GM18870 (cell line): ENCODE results near the gene PI4K2A.
A peak's percentile ranks its signal among the peaks of the same experiment; 100 is the strongest.
"Not testable (repeated sequence)": the region's sequence is repeated elsewhere in the genome, so short reads cannot be mapped to it uniquely, and the experiment has no call there.

Experiments
- ATAC-seq: cut with Tn5 transposase; IDR thresholded peaks from one replicate; pipeline ENCODE4 v1.9.1; 2021; ENCODE audit warnings: moderate library complexity; ENCODE audit not compliant: unreplicated experiment

The PI4K2A gene

GRCh38 chr10:97631098-97631497 lies 9.4 kb upstream of the PI4K2A start:
- ATAC-seq, result no peak

GRCh38 chr10:97632949-97633884 lies 7.3 kb upstream of the PI4K2A start, which contains the start of gene MORN4:
Gene MORN4 (minus strand): TSS chr10:97633500. CDS start chr10:97619653, 13,847 bp downstream.
- peak; percentile 92 for ATAC-seq

DNA sequence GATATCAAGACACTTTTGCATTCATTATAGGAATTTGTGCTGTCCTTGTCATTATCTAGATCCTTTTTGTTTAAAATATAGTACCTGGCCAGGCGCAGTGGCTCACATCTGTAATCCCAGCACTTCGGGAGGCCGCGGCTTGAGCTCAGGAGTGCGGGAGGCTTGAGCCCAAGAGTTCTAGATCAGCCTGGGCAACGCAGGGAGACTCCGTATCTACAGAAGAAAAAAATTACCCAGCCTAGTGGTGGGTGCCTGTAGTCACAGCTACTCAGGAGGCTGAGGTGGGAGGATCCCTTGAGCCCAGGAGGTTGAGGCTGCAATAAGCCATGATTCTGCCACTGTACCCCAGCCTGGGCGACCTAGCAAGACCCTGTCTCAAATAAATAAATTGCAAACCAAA lies 6.5 kb upstream of the PI4K2A start:
- ATAC-seq, result no peak

GRCh38 chr10:97635577-97635976 lies 4.9 kb upstream of the PI4K2A start:
- no peak for ATAC-seq

GRCh38 chr10:97639090-97639489 lies 1.4 kb upstream of the PI4K2A start:
- not testable (repeated sequence) for ATAC-seq

DNA sequence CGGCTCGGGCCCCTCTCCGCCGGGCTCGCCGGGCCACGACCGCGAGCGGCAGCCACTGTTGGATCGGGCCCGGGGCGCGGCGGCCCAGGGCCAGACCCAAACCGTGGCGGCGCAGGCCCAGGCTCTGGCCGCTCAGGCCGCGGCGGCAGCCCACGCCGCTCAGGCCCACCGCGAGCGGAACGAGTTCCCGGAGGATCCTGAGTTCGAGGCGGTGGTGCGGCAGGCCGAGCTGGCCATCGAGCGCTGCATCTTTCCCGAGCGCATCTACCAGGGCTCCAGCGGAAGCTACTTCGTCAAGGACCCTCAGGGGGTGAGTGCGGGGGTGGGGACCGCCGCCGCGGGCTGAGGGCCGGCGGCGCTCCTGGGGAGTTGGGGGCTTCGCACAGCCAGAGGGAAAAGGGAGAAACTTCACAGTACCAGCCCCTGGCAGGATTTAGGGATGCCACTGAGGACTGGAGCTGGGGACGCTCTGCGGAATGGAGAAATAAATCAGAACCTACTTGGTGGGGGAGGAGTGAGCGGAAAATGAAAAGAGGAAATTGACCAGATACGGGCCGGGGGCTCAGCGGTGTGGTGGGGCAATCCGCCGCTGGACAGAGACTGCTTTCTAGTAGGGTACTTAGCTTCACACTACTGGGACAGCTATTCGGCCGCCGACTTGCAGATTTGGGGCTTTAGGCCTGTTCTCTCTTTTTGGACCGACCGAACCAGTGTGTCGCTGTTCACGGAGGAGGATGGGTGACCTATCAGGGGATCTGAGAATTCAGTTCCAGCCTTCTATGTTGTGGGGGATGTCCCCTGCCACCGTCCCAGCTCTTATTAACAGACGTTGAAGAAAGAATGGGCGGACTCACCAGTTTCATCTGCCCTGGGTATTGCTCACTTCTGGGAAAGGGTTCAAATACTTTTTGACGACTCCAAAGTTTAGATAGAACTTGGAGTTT lies 669 bp downstream of the PI4K2A start:
- ATAC-seq, result peak; percentile 15

DNA sequence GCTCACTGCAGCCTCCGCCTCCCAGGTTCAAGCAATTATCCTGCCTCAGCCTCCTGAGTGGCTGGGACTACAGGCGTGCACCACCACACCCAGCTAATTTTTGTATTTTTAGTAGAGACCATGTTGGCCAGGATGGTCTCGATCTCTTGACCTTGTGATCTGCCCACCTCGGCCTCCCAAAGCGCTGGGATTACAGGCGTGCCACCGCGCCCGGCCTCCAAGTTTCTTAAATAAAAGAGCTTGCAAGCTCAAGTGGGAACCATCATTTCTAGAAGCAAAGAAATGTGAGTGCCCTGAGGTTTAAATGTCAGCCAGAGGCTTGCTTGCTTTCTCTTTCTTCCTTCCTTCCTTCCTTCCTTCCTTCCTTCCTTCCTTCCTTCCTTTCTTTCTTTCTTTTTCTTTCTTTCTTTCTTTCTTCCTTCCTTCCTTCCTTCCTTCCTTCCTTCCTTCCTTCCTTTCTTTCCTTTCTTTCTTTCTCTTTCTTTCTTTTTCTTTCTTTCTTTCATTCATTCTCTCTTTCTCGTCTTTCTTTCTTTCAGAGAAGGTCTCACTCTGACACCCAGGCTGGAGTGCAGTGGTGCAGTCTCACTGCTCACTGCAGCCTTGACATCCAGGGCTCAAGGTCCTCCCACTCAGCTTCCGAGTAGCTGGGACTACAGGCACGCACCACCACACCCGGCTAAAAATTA lies 2.1 kb downstream of the PI4K2A start:
- ATAC-seq, result not testable (repeated sequence)

DNA sequence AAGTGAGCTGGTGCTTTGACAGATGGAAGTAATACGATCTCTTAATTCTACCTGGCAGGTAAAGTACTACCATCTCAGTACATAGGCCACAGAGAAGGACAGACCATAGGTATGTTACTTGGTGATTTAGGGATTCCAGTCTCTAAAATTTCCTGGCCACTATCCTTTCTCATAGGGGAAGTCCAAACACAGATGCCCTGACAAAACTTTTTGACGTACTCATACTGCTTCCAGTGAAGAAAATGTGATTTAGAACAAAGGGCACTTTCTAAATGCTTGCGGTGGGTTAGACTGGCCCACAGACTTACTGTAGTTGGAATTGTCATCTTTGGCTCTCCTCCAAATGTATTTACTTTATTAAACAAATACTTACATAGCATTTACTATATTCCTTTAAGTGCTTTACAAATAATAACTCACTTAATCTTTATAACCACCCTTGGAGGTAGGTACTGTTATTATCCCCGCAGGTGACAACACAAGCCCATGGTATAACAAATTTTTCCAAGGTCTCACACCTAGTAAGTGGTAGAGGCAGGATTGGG lies 3.0 kb downstream of the PI4K2A start:
- no peak for ATAC-seq

GRCh38 chr10:97644936-97645335 lies 4.5 kb downstream of the PI4K2A start:
- ATAC-seq, result no peak

GRCh38 chr10:97647556-97647955 lies 7.1 kb downstream of the PI4K2A start:
- ATAC-seq, result no peak

GRCh38 chr10:97648562-97649404 lies 8.3 kb downstream of the PI4K2A start:
- ATAC-seq, result peak; percentile 83

DNA sequence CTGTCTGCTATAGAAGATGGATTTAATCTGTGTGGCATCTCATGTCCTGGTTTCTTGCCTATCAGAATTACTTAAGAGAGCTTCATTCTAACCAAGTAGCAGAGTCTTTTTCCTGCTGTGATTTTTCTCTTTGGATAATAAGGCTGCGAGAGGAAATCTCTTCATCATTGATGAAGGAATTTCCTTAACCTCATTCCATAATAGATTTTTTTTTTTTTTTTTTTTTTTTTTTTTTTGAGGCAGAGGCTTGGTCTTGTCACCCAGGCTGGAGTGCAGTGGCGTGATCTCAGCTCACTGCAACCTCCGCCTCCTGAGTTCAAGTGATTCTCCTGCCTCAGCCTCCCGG lies 8.9 kb downstream of the PI4K2A start:
- ATAC-seq, result not testable (repeated sequence)

- ATAC-seq, result no peak
These were observed 10.3 kb downstream of the PI4K2A start for GRCh38 chr10:97650726-97651125.

- no peak for ATAC-seq
These were observed 11.3 kb downstream of the PI4K2A start for GRCh38 chr10:97651773-97652172.

DNA sequence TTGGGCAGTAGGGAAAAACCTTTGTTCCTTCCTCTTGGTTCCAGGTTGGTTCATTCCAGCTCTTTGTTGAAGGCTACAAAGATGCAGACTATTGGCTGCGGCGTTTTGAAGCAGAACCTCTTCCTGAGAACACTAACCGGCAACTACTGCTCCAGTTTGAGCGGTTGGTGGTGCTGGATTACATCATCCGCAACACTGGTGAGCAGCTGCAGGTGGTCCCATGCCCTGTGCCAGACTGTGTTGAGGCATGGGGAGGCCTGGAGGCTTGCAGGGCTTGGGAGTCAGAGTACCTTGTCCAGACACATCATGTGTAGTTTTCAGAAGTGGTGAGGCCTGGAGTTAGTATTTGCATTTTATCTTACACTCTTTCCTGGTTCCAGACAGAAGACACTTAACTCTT lies 16.3 kb downstream of the PI4K2A start:
- ATAC-seq, result no peak

DNA sequence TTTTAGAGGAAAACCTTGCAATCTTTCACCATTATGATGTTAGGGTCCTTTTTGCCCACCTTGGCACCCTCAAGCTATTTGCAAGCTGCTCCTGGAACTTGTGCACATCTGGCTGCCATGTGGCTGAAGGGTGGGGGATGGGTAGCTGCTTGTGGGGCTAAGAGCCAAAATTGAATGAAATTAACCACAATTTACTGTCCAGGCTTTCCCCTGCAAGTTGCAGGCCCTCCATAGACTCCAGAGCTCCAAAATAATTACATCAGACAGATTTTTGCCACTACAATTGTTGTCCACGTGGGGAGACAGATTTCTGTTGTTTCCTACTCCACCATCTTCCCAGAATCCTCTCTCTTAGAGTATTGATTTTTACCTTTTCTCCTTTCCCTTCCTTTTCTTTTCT lies 19.1 kb downstream of the PI4K2A start:
- ATAC-seq, result no peak

- no peak for ATAC-seq
These were observed 23.9 kb downstream of the PI4K2A start for GRCh38 chr10:97664282-97664850.

GRCh38 chr10:97666992-97667391 lies 26.5 kb downstream of the PI4K2A start:
- ATAC-seq, result no peak

DNA sequence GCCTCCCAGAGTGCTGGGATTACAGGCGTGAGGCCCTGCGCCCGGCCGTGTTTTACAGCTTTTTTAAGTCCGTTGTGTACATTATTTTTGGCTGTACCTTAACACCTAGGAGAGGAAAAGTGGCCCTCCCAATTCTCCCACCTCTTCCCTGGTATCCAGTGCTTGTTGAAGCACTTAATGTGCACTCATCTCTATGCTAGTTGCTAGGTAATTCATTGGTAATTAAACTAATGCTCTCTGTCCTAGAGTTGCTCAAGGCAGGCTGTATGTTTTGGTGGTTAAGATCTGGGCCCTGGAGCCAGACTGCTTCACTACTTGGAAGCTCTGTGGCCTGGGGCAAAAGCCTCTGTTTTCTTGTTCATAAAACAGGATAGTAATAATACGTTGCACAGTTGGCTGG lies 27.0 kb downstream of the PI4K2A start:
- no peak for ATAC-seq
